ENCODE results near the gene NTN3.

The NTN3 gene

GRCh38 chr16:2443555-2443954 is 27.5 kb upstream of the NTN3 start:
- Histone ChIP-seq H3K4me1 (ENCODE audit: insufficient read depth, low read length) (no peaks in the 10 kb centered on the region), H3K4me3 (ENCODE audit: low read length) (no peak overlapping the region), H3K36me3 (ENCODE audit: insufficient read depth, low read length) (peaks cover 81% of the 10 kb centered on the region), H3K9ac (ENCODE audit: low read depth, low read length) (no peak overlapping the region), H3K9me3 (ENCODE audit: insufficient read depth, low read depth, low read length) (no peaks in the 10 kb centered on the region), H3K27ac (ENCODE audit: low read depth, low read length) (no peak overlapping the region), H3K27me3 (ENCODE audit: insufficient read depth, low read length) (no peaks in the 10 kb centered on the region)
- WGBS, result 94% methylated on average over 8 of the region's 9 CpGs

DNA sequence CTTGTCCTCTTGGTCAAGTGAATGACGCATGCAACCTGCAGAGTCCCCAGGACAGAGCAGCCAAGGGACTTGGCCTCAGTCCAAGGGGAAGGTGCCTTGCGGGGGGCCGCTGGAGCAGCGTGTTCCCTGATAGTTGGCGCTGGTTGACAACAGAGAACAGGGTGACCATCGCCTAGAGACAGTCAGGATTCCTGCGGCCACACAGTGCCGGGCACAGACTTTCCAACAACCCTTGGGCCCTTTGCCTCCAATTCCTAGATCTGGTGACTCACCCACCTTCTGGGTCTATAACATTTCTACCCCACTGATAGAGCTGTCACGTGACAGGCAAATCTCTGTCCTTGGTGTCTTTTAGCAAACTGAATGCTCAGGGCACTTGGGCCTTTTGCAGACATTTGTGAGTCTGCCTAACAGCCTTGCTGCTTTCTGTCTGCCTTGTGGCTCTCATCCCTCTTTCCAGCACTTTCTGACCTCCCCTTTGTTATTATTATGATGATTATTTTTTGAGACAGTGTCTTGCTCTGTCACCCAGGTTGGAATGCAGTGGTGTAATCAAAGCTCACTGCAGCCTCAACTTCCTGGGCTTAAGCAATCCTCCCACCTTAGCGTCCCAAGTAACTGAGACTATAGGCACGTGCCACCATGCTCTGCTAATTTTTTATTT is 23.0 kb upstream of the NTN3 start:
- no peaks in the 10 kb centered on the region for H3K4me1 ChIP-seq (ENCODE audit: insufficient read depth, low read length)
- 94% methylated on average over 11 of the region's 11 CpGs for WGBS
- no peak overlapping the region for H3K9ac ChIP-seq (ENCODE audit: low read depth, low read length)
- H3K9me3 ChIP-seq (ENCODE audit: insufficient read depth, low read depth, low read length), result no peaks in the 10 kb centered on the region
- H3K27me3 ChIP-seq (ENCODE audit: insufficient read depth, low read length), result no peaks in the 10 kb centered on the region
- H3K36me3 ChIP-seq (ENCODE audit: insufficient read depth, low read length), result peaks cover 92% of the 10 kb centered on the region
- no peak overlapping the region for H3K4me3 ChIP-seq (ENCODE audit: low read length)
- no peak overlapping the region for H3K27ac ChIP-seq (ENCODE audit: low read depth, low read length)

DNA sequence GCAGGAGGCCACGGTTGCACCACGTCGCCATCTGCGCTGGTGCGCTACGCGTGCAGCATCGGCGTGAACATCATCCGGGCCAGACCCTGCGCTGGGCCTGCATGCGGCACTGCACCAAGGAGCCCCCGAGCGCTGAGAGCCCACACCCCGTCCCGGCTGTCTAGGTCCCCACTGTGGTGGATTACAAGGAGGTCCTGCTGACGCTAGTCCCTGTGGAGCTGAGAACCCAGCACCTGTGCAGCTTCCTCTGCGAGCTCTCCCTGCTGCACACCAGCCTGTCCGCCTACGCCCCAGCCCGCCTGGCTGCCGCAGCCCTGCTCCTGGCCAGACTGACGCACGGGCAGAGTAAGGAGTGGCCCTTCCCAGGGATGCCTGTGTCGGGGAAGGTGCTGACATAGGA is 22.0 kb upstream of the NTN3 start:
- no peaks in the 10 kb centered on the region for H3K4me1 ChIP-seq (ENCODE audit: insufficient read depth, low read length)
- H3K27me3 ChIP-seq (ENCODE audit: insufficient read depth, low read length), result no peaks in the 10 kb centered on the region
- peaks cover 93% of the 10 kb centered on the region for H3K36me3 ChIP-seq (ENCODE audit: insufficient read depth, low read length)
- 98% methylated on average over 25 of the region's 25 CpGs for WGBS
- H3K9me3 ChIP-seq (ENCODE audit: insufficient read depth, low read depth, low read length), result no peaks in the 10 kb centered on the region
- H3K9ac ChIP-seq (ENCODE audit: low read depth, low read length), result no peak overlapping the region
- no peak overlapping the region for H3K27ac ChIP-seq (ENCODE audit: low read depth, low read length)
- H3K4me3 ChIP-seq (ENCODE audit: low read length), result no peak overlapping the region

DNA sequence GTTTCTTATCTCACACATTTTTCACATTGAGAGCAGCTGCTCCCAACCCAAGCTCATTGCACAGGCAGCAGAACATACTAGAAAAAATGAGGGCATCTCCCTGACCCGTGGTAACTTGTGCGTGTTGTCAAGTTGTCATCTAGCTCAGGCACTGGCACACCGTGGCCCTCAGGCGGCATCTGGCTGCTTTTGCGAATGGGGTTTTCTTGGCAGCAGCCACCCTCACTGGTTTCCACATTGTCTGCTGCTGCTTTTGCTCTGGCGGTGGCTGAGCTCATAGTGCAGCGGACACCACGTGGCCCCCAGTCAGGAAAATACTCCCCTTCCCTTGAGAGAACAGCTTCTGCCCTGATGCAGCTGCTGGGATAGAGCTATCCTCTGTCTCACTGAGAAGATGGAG is 20.6 kb upstream of the NTN3 start:
- no peak overlapping the region for H3K9ac ChIP-seq (ENCODE audit: low read depth, low read length)
- peaks cover 91% of the 10 kb centered on the region for H3K36me3 ChIP-seq (ENCODE audit: insufficient read depth, low read length)
- H3K4me3 ChIP-seq (ENCODE audit: low read length), result no peak overlapping the region
- H3K27ac ChIP-seq (ENCODE audit: low read depth, low read length), result no peak overlapping the region
- no peaks in the 10 kb centered on the region for H3K4me1 ChIP-seq (ENCODE audit: insufficient read depth, low read length)
- no peaks in the 10 kb centered on the region for H3K9me3 ChIP-seq (ENCODE audit: insufficient read depth, low read depth, low read length)
- H3K27me3 ChIP-seq (ENCODE audit: insufficient read depth, low read length), result no peaks in the 10 kb centered on the region
- 98% methylated on average over 8 of the region's 8 CpGs for WGBS

- H3K27ac ChIP-seq (ENCODE audit: low read depth, low read length), result no peak overlapping the region
- H3K27me3 ChIP-seq (ENCODE audit: insufficient read depth, low read length), result no peaks in the 10 kb centered on the region
- H3K36me3 ChIP-seq (ENCODE audit: insufficient read depth, low read length), result peaks cover 91% of the 10 kb centered on the region
- H3K4me1 ChIP-seq (ENCODE audit: insufficient read depth, low read length), result no peaks in the 10 kb centered on the region
- H3K4me3 ChIP-seq (ENCODE audit: low read length), result no peak overlapping the region
- H3K9ac ChIP-seq (ENCODE audit: low read depth, low read length), result no peak overlapping the region
- WGBS, result 96% methylated on average over 19 of the region's 19 CpGs
- H3K9me3 ChIP-seq (ENCODE audit: insufficient read depth, low read depth, low read length), result no peaks in the 10 kb centered on the region
Measured at GRCh38 chr16:2450975-2451381, 20.1 kb upstream of the NTN3 start.

- Histone ChIP-seq H3K9me3 (ENCODE audit: insufficient read depth, low read depth, low read length) (no peaks in the 10 kb centered on the region), H3K36me3 (ENCODE audit: insufficient read depth, low read length) (peaks cover 91% of the 10 kb centered on the region), H3K9ac (ENCODE audit: low read depth, low read length) (no peak overlapping the region), H3K4me1 (ENCODE audit: insufficient read depth, low read length) (no peaks in the 10 kb centered on the region), H3K27ac (ENCODE audit: low read depth, low read length) (no peak overlapping the region), H3K4me3 (ENCODE audit: low read length) (no peak overlapping the region), H3K27me3 (ENCODE audit: insufficient read depth, low read length) (no peaks in the 10 kb centered on the region)
- 96% methylated on average over 18 of the region's 18 CpGs for WGBS
Measured at GRCh38 chr16:2451851-2452320, 19.2 kb upstream of the NTN3 start.

- Histone ChIP-seq H3K9ac (ENCODE audit: low read depth, low read length) (no peak overlapping the region), H3K4me3 (ENCODE audit: low read length) (no peak overlapping the region), H3K9me3 (ENCODE audit: insufficient read depth, low read depth, low read length) (no peaks in the 10 kb centered on the region), H3K4me1 (ENCODE audit: insufficient read depth, low read length) (no peaks in the 10 kb centered on the region), H3K27me3 (ENCODE audit: insufficient read depth, low read length) (no peaks in the 10 kb centered on the region), H3K27ac (ENCODE audit: low read depth, low read length) (no peak overlapping the region), H3K36me3 (ENCODE audit: insufficient read depth, low read length) (peaks cover 91% of the 10 kb centered on the region)
- 94% methylated on average over 8 of the region's 8 CpGs for WGBS
Measured at GRCh38 chr16:2452650-2453049, 18.4 kb upstream of the NTN3 start.

DNA sequence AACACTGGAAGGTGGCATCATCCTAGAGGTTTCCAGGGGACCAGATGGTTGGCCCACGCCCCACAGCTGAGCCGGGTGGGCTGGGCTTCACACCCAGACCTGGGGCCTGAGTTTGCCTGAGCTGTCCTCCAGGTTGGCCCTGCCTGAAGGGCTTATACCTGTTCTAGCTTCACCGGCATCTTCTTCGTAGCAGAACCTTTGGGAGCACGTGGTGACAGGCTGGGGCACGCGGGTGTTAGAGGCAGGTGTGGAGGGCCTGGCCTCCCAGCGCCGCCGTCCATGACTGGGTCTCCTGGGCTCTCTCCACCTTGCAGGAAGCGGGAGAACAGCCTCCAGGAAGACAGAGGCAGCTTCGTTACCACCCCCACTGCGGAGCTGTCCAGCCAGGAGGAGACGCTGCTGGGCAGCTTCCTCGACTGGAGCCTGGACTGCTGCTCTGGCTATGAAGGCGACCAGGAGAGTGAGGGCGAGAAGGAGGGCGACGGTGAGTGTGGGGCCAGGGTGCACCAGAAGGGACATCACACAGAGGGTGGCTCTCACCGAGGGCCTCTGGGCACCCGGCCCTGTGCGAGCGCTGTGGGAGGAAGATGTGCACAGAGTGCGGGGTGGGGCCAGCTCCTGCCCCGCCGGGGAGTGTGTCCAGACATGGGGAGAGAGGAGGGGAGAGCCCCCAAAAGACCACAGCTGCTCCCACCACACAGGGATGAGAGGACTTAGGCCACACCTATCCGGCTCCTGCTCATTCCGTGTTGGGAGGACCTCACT is 15.8 kb upstream of the NTN3 start:
- Histone ChIP-seq H3K27ac (ENCODE audit: low read depth, low read length) (no peak overlapping the region), H3K4me1 (ENCODE audit: insufficient read depth, low read length) (no peaks in the 10 kb centered on the region), H3K9me3 (ENCODE audit: insufficient read depth, low read depth, low read length) (no peaks in the 10 kb centered on the region), H3K27me3 (ENCODE audit: insufficient read depth, low read length) (no peaks in the 10 kb centered on the region), H3K4me3 (ENCODE audit: low read length) (no peak overlapping the region), H3K9ac (ENCODE audit: low read depth, low read length) (no peak overlapping the region), H3K36me3 (ENCODE audit: insufficient read depth, low read length) (peaks cover 70% of the 10 kb centered on the region)
- WGBS, result 95% methylated on average over 28 of the region's 28 CpGs

GRCh38 chr16:2456551-2457153 is 14.4 kb upstream of the NTN3 start:
- H3K36me3 ChIP-seq (ENCODE audit: insufficient read depth, low read length), result peaks cover 69% of the 10 kb centered on the region
- H3K27ac ChIP-seq (ENCODE audit: low read depth, low read length), result no peak overlapping the region
- no peak overlapping the region for H3K4me3 ChIP-seq (ENCODE audit: low read length)
- H3K9ac ChIP-seq (ENCODE audit: low read depth, low read length), result no peak overlapping the region
- H3K9me3 ChIP-seq (ENCODE audit: insufficient read depth, low read depth, low read length), result no peaks in the 10 kb centered on the region
- H3K4me1 ChIP-seq (ENCODE audit: insufficient read depth, low read length), result 0 out of 2 replicates have a peak, but pooled peaks cover 2% of the 10 kb centered on the region
- no peaks in the 10 kb centered on the region for H3K27me3 ChIP-seq (ENCODE audit: insufficient read depth, low read length)
- 96% methylated on average over 21 of the region's 21 CpGs for WGBS

DNA sequence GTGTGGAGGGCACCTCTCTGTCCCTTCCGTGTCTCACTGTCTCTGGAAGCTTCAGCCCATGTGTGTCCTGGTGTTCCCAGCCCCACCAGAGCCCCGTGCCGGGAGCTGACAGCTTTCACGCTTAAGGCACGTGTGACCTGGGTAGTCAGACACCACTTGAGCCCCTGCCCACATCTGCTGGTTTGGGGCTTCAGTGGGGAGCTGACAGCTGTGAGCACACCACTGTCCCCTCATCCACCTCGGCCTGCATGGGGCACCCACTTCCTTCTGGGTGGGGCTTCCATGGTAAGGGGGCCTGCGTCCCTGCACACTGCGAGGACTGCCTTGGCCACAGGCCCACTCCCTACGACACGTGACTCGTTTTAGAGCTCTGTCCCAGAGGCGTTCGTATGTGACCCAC is 13.8 kb upstream of the NTN3 start:
- H3K36me3 ChIP-seq (ENCODE audit: insufficient read depth, low read length), result peaks cover 68% of the 10 kb centered on the region
- H3K27ac ChIP-seq (ENCODE audit: low read depth, low read length), result no peak overlapping the region
- H3K9ac ChIP-seq (ENCODE audit: low read depth, low read length), result no peak overlapping the region
- H3K9me3 ChIP-seq (ENCODE audit: insufficient read depth, low read depth, low read length), result no peaks in the 10 kb centered on the region
- 92% methylated on average over 13 of the region's 13 CpGs for whole genome bisulfite sequencing
- H3K4me3 ChIP-seq (ENCODE audit: low read length), result no peak overlapping the region
- 0 out of 2 replicates have a peak, but pooled peaks cover 2% of the 10 kb centered on the region for H3K4me1 ChIP-seq (ENCODE audit: insufficient read depth, low read length)
- H3K27me3 ChIP-seq (ENCODE audit: insufficient read depth, low read length), result no peaks in the 10 kb centered on the region

DNA sequence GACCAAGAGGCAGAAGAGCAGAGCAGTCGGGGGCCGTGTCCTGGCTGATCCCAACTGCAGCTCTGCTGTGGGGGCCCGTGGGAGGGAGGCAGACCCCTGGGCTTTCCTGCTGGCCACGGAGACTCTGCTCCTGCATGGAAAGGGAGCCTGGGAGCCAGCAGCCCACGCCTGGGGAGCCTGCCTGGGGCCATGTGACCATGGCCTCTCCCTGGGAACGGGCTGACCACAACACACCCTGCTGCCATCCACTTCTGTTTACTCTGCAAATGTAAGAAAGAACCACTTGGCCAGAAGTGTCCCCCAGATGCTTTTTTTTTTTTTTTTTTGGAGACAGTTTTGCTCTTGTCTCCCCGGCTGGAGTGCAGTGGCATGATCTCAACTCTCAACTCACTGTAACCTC is 13.2 kb upstream of the NTN3 start:
- 87% methylated on average over 7 of the region's 7 CpGs for WGBS
- no peak overlapping the region for H3K27ac ChIP-seq (ENCODE audit: low read depth, low read length)
- H3K36me3 ChIP-seq (ENCODE audit: insufficient read depth, low read length), result peaks cover 67% of the 10 kb centered on the region

More for the DNA sequence above, 13.2 kb upstream of the NTN3 start:
- 0 out of 2 replicates have a peak, but pooled peaks cover 2% of the 10 kb centered on the region for H3K4me1 ChIP-seq (ENCODE audit: insufficient read depth, low read length)
- no peak overlapping the region for H3K9ac ChIP-seq (ENCODE audit: low read depth, low read length)
- no peaks in the 10 kb centered on the region for H3K27me3 ChIP-seq (ENCODE audit: insufficient read depth, low read length)
- H3K9me3 ChIP-seq (ENCODE audit: insufficient read depth, low read depth, low read length), result no peaks in the 10 kb centered on the region
- H3K4me3 ChIP-seq (ENCODE audit: low read length), result no peak overlapping the region
